Embryonic facial prominence (tissue), 1 donor: ENCODE results near the gene ALDOB.

Experiments used
- DNase-seq: peaks from one replicate; pipeline ENCODE4 v3.0.0-alpha.2; 2016; ENCODE audit errors: extremely low spot score

The ALDOB gene

GRCh38 chr9:101435601-101436079 is at the start of gene ALDOB:
ALDOB (minus strand) TSS chr9:101435774; CDS start chr9:101430887, 4,887 bp downstream.
- no peak for DNase-seq

GRCh38 chr9:101484046-101484445 is 48.5 kb upstream of the ALDOB start:
- no peak for DNase-seq

- DNase-seq: no peak
These were observed 45.7 kb upstream of the ALDOB start for GRCh38 chr9:101481261-101481660.

- no peak for DNase-seq
These were observed 44.8 kb upstream of the ALDOB start for GRCh38 chr9:101480386-101480785.

- no peak for DNase-seq
These were observed 43.9 kb upstream of the ALDOB start for GRCh38 chr9:101479338-101480030.

- no peak for DNase-seq
These were observed 43.3 kb upstream of the ALDOB start for GRCh38 chr9:101478906-101479305.

- DNase-seq: no peak
These were observed 42.9 kb upstream of the ALDOB start for GRCh38 chr9:101478444-101478843.

- no peak for DNase-seq
These were observed 42.2 kb upstream of the ALDOB start for GRCh38 chr9:101477736-101478135.

- DNase-seq: no peak
These were observed 41.6 kb upstream of the ALDOB start for GRCh38 chr9:101477214-101477613.

- no peak for DNase-seq
These were observed 41.1 kb upstream of the ALDOB start for GRCh38 chr9:101476576-101477208.

GRCh38 chr9:101472891-101473290 is 37.3 kb upstream of the ALDOB start:
- DNase-seq: no peak

GRCh38 chr9:101470929-101471328 is 35.4 kb upstream of the ALDOB start:
- DNase-seq: no peak

- DNase-seq: no peak
These were observed 34.4 kb upstream of the ALDOB start for GRCh38 chr9:101470021-101470420.

- DNase-seq: no peak
These were observed 33.5 kb upstream of the ALDOB start for GRCh38 chr9:101469026-101469425.

- DNase-seq: no peak
These were observed 32.5 kb upstream of the ALDOB start for GRCh38 chr9:101468116-101468515.

- DNase-seq: no peak
These were observed 32.1 kb upstream of the ALDOB start for GRCh38 chr9:101467690-101468089.

- DNase-seq: no peak
These were observed 31.3 kb upstream of the ALDOB start for GRCh38 chr9:101466863-101467262.

GRCh38 chr9:101465326-101465915 is 29.8 kb upstream of the ALDOB start:
- DNase-seq: no peak

GRCh38 chr9:101463397-101463796 is 27.8 kb upstream of the ALDOB start:
- DNase-seq: no peak

GRCh38 chr9:101462558-101462957 is 27.0 kb upstream of the ALDOB start:
- no peak for DNase-seq

GRCh38 chr9:101460965-101461364 is 25.4 kb upstream of the ALDOB start:
- no peak for DNase-seq

- DNase-seq: peak; percentile 24
These were observed 23.5 kb upstream of the ALDOB start for GRCh38 chr9:101458963-101459631.
